Sigmoid colon (tissue), 7 donors: Measurements from ENCODE around the gene OR4Q3. TPM values are rescaled to one million over a fixed set of nuclear protein-coding genes. Genes with fewer than 3 reads are reported as not detected.

Source experiments
- polyA plus RNA-seq, 3 donors: library from polyadenylated mRNA; stranded (reverse); fragments of 200-250 nt; gene quantifications; one replicate each; pipeline ENCODE4 v1.2.3, GENCODE V29; 2013
- small RNA-seq, 3 donors: library from RNA; depleted of rRNA; stranded (forward); fragments of <200 nt; gene quantifications; one replicate each; pipeline ENCODE3, GENCODE V24; 2016
- total RNA-seq, 4 donors: library from RNA; depleted of rRNA; stranded (reverse); fragments of >200 nt; gene quantifications; one replicate each; pipeline ENCODE4 v1.1.0, GENCODE V29; 2016
- donor health status: healthy with polysubstance abuse.
- donor health status: Bipolar disorder and iron deficiency.
- donor health status: healthy.

OR4Q3 gene
- total and polyA plus RNA-seq, 7 donors, result 0.60 TPM; not detected in 6

Small RNAs within 50 kb of the gene (small RNA-seq; reads per million reads assigned to genes)
- gene AL512310.1, result 0 reads per million in 3 donors

Other genes starting within 250 kb of the OR4Q3 start
- not detected for gene OR11H2, start 29.7 kb upstream of the OR4Q3 start, total RNA-seq
- not detected for gene OR11H2, start 29.7 kb upstream of the OR4Q3 start, polyA plus RNA-seq
- not detected for gene OR4M1, start 29.9 kb downstream of the OR4Q3 start, total RNA-seq
- gene OR4M1, start 29.9 kb downstream of the OR4Q3 start, polyA plus RNA-seq, result not detected
- gene OR4N2, start 60.2 kb downstream of the OR4Q3 start, total RNA-seq, result not detected
- gene OR4N2, start 60.2 kb downstream of the OR4Q3 start, polyA plus RNA-seq, result not detected
- gene OR4K2, start 131.6 kb downstream of the OR4Q3 start, total RNA-seq, result not detected
- gene OR4K2, start 131.6 kb downstream of the OR4Q3 start, polyA plus RNA-seq, result not detected
- gene OR4K5, start 177.0 kb downstream of the OR4Q3 start, total RNA-seq, result not detected
- gene OR4K5, start 177.0 kb downstream of the OR4Q3 start, polyA plus RNA-seq, result not detected
- gene OR4K1, start 187.3 kb downstream of the OR4Q3 start, total RNA-seq, result not detected
- gene OR4K1, start 187.3 kb downstream of the OR4Q3 start, polyA plus RNA-seq, result not detected
- gene OR4K15, start 232.0 kb downstream of the OR4Q3 start, total RNA-seq, result not detected
- gene OR4K15, start 232.0 kb downstream of the OR4Q3 start, polyA plus RNA-seq, result not detected